Endothelial cell of umbilical vein (primary cell): Measurements from ENCODE around the gene CYP11A1. TPM values are rescaled to one million over a fixed set of nuclear protein-coding genes. Genes with fewer than 3 reads are reported as not detected.

Source experiments
- BruUV-seq: library from RNA; stranded (reverse); fragments of 400-500 nt; replicated peaks from 2 replicates; lab custom pipeline; 2021; lab: Mats Ljungman, UMichigan
- CTCF ChIA-PET: fragments of 300-600, 350-600 bp; sonication (Branson Sonifier 250); formaldehyde crosslinking; loops from one replicate; lab custom pipeline; 2021; ENCODE audit warnings: antibody characterized with exemption, inconsistent platforms; lab: Charles Lee
- POLR2A ChIA-PET: fragments of 300-600, 350-600 bp; sonication (Branson Sonifier 250); formaldehyde crosslinking; loops from one replicate; lab custom pipeline; 2021; ENCODE audit warnings: antibody characterized with exemption, inconsistent platforms; lab: Charles Lee
- DNase-seq: peaks from one replicate; pipeline ENCODE4 v3.0.0-alpha.2; 2011; ENCODE audit warnings: low read depth, low spot score
- FAIRE-seq: peaks from 2 replicates; lab custom pipeline; 2011; peaks lifted over from hg19 to GRCh38; lab: Jason Lieb, UNC
- H2AFZ ChIP-seq: 2 replicates; pipeline ENCODE4 v1.6.0; 2012; ENCODE audit warnings: low read depth, low read length, control low read depth, inconsistent platforms
- H3K27ac ChIP-seq: 2 replicates; pipeline ENCODE4 v1.5.1; 2011; ENCODE audit warnings: low read depth, mild to moderate bottlenecking, control low read depth, low read length, moderate library complexity; ENCODE audit not compliant: insufficient read depth
- H3K27me3 ChIP-seq, 2 experiments: 2 replicates each; pipeline versions ENCODE4 v1.6.0 to v1.6.1; 2011; ENCODE audit warnings: low read length in 2 of 2, mixed read lengths in 1 of 2; ENCODE audit not compliant: control insufficient read depth in 2 of 2, insufficient read depth in 2 of 2
- H3K36me3 ChIP-seq, 2 experiments: 2 replicates in 1 of 2; 3 replicates in 1 of 2; pipeline ENCODE4 v1.5.1; 2011; ENCODE audit warnings: low read length in 2 of 2, mild to moderate bottlenecking in 1 of 2, moderate library complexity in 1 of 2; ENCODE audit not compliant: control insufficient read depth in 2 of 2, insufficient read depth in 2 of 2; ENCODE audit errors: extremely low read depth in 1 of 2
- H3K4me1 ChIP-seq: 3 replicates; pipeline ENCODE4 v1.5.1; 2011; ENCODE audit warnings: mild to moderate bottlenecking, low read length; ENCODE audit not compliant: control insufficient read depth, insufficient read depth; ENCODE audit errors: extremely low read depth
- H3K4me2 ChIP-seq: 2 replicates; pipeline ENCODE4 v1.6.1; 2011; ENCODE audit warnings: low read length, control low read depth, mixed read lengths; ENCODE audit not compliant: insufficient read depth
- H3K4me3 ChIP-seq, 3 experiments: fragments of 200-600 bp in 1 of 3; sonication (generic), shearing (Covaris generic) in 1 of 3; replicated peaks in 1 of 3; 2 replicates each; pipeline ENCODE4 v1.5.1; 2011 to 2016; ENCODE audit warnings: control low read depth in 3 of 3, low read length in 3 of 3, mild to moderate bottlenecking in 2 of 3, inconsistent platforms in 1 of 3, low read depth in 1 of 3, moderate library complexity in 1 of 3; ENCODE audit not compliant: insufficient read depth in 1 of 3
- H3K79me2 ChIP-seq: 2 replicates; pipeline ENCODE4 v1.6.0; 2012; ENCODE audit warnings: low read length, inconsistent platforms; ENCODE audit not compliant: control insufficient read depth, insufficient read depth
- H3K9ac ChIP-seq: replicated peaks from 2 replicates; pipeline ENCODE3; 2011; ENCODE audit warnings: low read length, control low read depth; ENCODE audit not compliant: insufficient read depth; ENCODE audit errors: extremely low read depth
- H3K9me1 ChIP-seq: replicated peaks from 3 replicates; pipeline ENCODE4 v1.6.0; 2011; ENCODE audit warnings: mild to moderate bottlenecking, low read length; ENCODE audit not compliant: control insufficient read depth, insufficient read depth; ENCODE audit errors: extremely low read depth
- H3K9me3 ChIP-seq: replicated peaks from 2 replicates; pipeline ENCODE4 v1.5.1; 2012; ENCODE audit warnings: low read length, inconsistent platforms; ENCODE audit not compliant: control insufficient read depth, insufficient read depth
- H4K20me1 ChIP-seq: replicated peaks from 2 replicates; pipeline ENCODE3; 2011; ENCODE audit warnings: mild to moderate bottlenecking, low read length; ENCODE audit not compliant: control insufficient read depth, insufficient read depth; ENCODE audit errors: extremely low read depth
- EZH2 ChIP-seq: IDR thresholded peaks from 2 replicates; pipeline ENCODE4 v1.6.1; 2012; ENCODE audit warnings: borderline replicate concordance, low read depth, mild to moderate bottlenecking, moderate library complexity, low read length, inconsistent platforms; ENCODE audit not compliant: severe bottlenecking
- GATA2 ChIP-seq: IDR thresholded peaks from 2 replicates; pipeline ENCODE4 v1.7.0; 2011; ENCODE audit warnings: low read depth, mild to moderate bottlenecking, moderate library complexity, mixed read lengths, low read length; ENCODE audit not compliant: insufficient read length, insufficient read depth
- JUN ChIP-seq: IDR thresholded peaks from 2 replicates; pipeline ENCODE4 v1.6.1; 2011; ENCODE audit warnings: borderline replicate concordance, low read depth; ENCODE audit not compliant: insufficient read length, insufficient read depth
- MYC ChIP-seq: IDR thresholded peaks from one replicate; pipeline ENCODE4 v1.6.1; 2011; ENCODE audit warnings: mild to moderate bottlenecking, low read depth, low read length
- POLR2AphosphoS5 ChIP-seq: IDR thresholded peaks from 2 replicates; pipeline ENCODE4 v1.6.1; 2012; ENCODE audit warnings: low read depth, mild to moderate bottlenecking, control low read depth, low read length, moderate library complexity; ENCODE audit not compliant: insufficient read depth
- dilution Hi-C: fragments of 300-500 bp; cut with MboI; formaldehyde crosslinking; loops from one replicate; pipeline ENCODE4 v1.15.0; 2019; ENCODE audit warnings: low sequenced_read_pairs; ENCODE audit not compliant: extremely low pct_ligation_motif_present
- intact Hi-C: fragments of 100-400 bp; cut with micrococcal nuclease; formaldehyde crosslinking; loops from one replicate; pipeline ENCODE4 v1.10.0; 2022
- polyA plus RNA-seq, 4 experiments: library from polyadenylated mRNA; depleted of rRNA in 3 of 4; stranded (reverse) in 3 of 4; unstranded in 1 of 4; fragments of >200 nt; gene quantifications; 2 replicates each; pipeline versions ENCODE4 v1.2.1 to v1.2.3, GENCODE V29; 2011 to 2012; ENCODE audit warnings: missing spikeins in 1 of 4
- total RNA-seq: library from RNA; stranded (reverse); gene quantifications from 2 replicates; pipeline ENCODE4 v1.2.3, GENCODE V29; 2021
- TF ChIP-seq, protein P1 (sequence below), 2 donors: IDR thresholded peaks; 1 replicate in 1 of 2; 2 replicates in 1 of 2; pipeline ENCODE4 v1.5.1; 2011; ENCODE audit warnings: low read length in 2 of 2, mild to moderate bottlenecking in 2 of 2, moderate library complexity in 2 of 2, control low read depth in 1 of 2, inconsistent platforms in 1 of 2, low read depth in 1 of 2; ENCODE audit not compliant: insufficient read depth in 1 of 2; ENCODE audit errors: extremely low read depth in 1 of 2
- TF ChIP-seq, protein P2 (sequence below): IDR thresholded peaks from 2 replicates; pipeline ENCODE4 v1.6.1; 2011; ENCODE audit not compliant: insufficient read depth, insufficient read length

CYP11A1 gene
- total and polyA plus RNA-seq, 2 donors (not counting 3 experiments of a cell fraction or from before 2014, with no cell fraction given): 0.08 TPM; not detected in 1

DNA sequence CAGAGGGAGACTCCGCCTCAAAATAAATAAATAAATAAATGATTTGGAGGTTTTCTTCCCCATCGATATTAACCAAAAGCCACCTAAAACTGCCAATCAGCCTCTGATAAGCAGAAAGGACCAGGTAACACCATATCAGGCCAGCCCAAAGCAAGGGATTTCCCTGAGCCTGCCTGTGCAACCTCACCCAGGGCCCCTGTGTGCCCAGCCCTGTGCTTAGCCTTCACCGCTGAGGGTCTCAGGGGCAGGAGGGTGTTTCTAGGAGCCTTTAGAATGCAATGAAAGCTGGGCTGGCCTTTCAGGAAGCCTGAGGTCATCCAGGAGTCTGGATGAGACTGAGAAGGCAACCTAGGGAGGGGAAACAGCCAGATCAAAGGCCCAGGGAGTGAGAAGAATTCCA lies 35.4 kb downstream of the CYP11A1 start:
- dilution Hi-C loops: no loop called here
- FAIRE-seq: no peak
- CTCF ChIA-PET: interaction anchor here (1.5 to 1.8 kb wide), 2 partner anchors 9 to 24 kb away, joined by 7 to 9 read pairs; no protein-coding TSS in a partner anchor

More for the DNA sequence above, 35.4 kb downstream of the CYP11A1 start:
- no peaks in the 10 kb centered on the region for H4K20me1 ChIP-seq
- no peaks in the 10 kb centered on the region for H3K4me1 ChIP-seq
- H3K4me3 ChIP-seq: no peak overlapping the region
- intact Hi-C loops: no loop called here
- BruUV-seq: no TSS peak
- no peak overlapping the region for H3K4me2 ChIP-seq
- TF ChIP-seq POLR2AphosphoS5 (no peak), MYC (no peak), GATA2 (no peak), EZH2 (no peak), JUN (no peak)
- TF ChIP-seq, protein P1, sequence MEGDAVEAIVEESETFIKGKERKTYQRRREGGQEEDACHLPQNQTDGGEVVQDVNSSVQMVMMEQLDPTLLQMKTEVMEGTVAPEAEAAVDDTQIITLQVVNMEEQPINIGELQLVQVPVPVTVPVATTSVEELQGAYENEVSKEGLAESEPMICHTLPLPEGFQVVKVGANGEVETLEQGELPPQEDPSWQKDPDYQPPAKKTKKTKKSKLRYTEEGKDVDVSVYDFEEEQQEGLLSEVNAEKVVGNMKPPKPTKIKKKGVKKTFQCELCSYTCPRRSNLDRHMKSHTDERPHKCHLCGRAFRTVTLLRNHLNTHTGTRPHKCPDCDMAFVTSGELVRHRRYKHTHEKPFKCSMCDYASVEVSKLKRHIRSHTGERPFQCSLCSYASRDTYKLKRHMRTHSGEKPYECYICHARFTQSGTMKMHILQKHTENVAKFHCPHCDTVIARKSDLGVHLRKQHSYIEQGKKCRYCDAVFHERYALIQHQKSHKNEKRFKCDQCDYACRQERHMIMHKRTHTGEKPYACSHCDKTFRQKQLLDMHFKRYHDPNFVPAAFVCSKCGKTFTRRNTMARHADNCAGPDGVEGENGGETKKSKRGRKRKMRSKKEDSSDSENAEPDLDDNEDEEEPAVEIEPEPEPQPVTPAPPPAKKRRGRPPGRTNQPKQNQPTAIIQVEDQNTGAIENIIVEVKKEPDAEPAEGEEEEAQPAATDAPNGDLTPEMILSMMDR (IDR thresholded peaks at IDR 0.05; ENCODE audit: extremely low read depth in 1 of 2, insufficient read depth in 1 of 2, low read depth in 1 of 2, low read length in 2 of 2): no peak
- TF ChIP-seq, protein P2, sequence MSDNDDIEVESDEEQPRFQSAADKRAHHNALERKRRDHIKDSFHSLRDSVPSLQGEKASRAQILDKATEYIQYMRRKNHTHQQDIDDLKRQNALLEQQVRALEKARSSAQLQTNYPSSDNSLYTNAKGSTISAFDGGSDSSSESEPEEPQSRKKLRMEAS: no peak
- no peaks in the 10 kb centered on the region for H3K79me2 ChIP-seq
- DNase-seq: no peak
- H2AFZ ChIP-seq: no peak overlapping the region
- no peak overlapping the region for H3K27ac ChIP-seq
- H3K36me3 ChIP-seq: no peaks in the 10 kb centered on the region
- H3K9me3 ChIP-seq: no peaks in the 10 kb centered on the region
- no peaks in the 10 kb centered on the region for H3K9me1 ChIP-seq
- H3K9ac ChIP-seq: no peak overlapping the region
- POLR2A ChIA-PET: interaction anchor here (0.6 kb wide), 1 partner anchor 463 kb away, joined by 9 read pairs; no protein-coding TSS in a partner anchor
- peaks cover 0 to under 1% of the 10 kb centered on the region in 2 experiments for H3K27me3 ChIP-seq
